Astrocyte (in vitro differentiated cells and primary cell): ENCODE measurements around the gene LRRC18. TPM values are rescaled to one million over a fixed set of nuclear protein-coding genes. Genes with fewer than 3 reads are reported as not detected.

Experiments used
- DNase-seq: peaks from one replicate; pipeline ENCODE4 v3.0.0-alpha.2; 2010; ENCODE audit warnings: low read depth
- FAIRE-seq: peaks from 2 replicates; lab custom pipeline; 2011; peaks lifted over from hg19 to GRCh38; lab: Jason Lieb, UNC
- H2AFZ ChIP-seq: 2 replicates; pipeline ENCODE4 v1.6.0; 2012; ENCODE audit warnings: low read depth, low read length, inconsistent platforms
- H3K27ac ChIP-seq: 2 replicates; pipeline ENCODE4 v1.5.1; 2011; ENCODE audit warnings: low read depth, low read length, inconsistent platforms
- H3K27me3 ChIP-seq: 2 replicates; pipeline ENCODE4 v1.6.0; 2011; ENCODE audit warnings: low read length, inconsistent platforms; ENCODE audit not compliant: insufficient read depth
- H3K36me3 ChIP-seq: 2 replicates; pipeline ENCODE4 v1.5.1; 2011; ENCODE audit warnings: low read length, inconsistent platforms; ENCODE audit not compliant: insufficient read depth
- H3K4me1 ChIP-seq: 2 replicates; pipeline ENCODE4 v1.5.1; 2011; ENCODE audit warnings: low read length, inconsistent platforms; ENCODE audit not compliant: insufficient read depth
- H3K4me2 ChIP-seq: 2 replicates; pipeline ENCODE4 v1.6.0; 2012; ENCODE audit warnings: low read length, inconsistent platforms
- H3K4me3 ChIP-seq: 2 replicates; pipeline ENCODE4 v1.5.1; 2011; ENCODE audit warnings: low read depth, mild to moderate bottlenecking, low read length, inconsistent platforms; ENCODE audit not compliant: insufficient read depth
- H3K79me2 ChIP-seq: 2 replicates; pipeline ENCODE4 v1.6.0; 2012; ENCODE audit warnings: mild to moderate bottlenecking, low read length, inconsistent platforms; ENCODE audit not compliant: insufficient read depth
- H3K9ac ChIP-seq: 2 replicates; pipeline ENCODE4 v1.6.0; 2012; ENCODE audit warnings: mild to moderate bottlenecking, low read length, inconsistent platforms
- H3K9me3 ChIP-seq: 2 replicates; pipeline ENCODE4 v1.5.1; 2012; ENCODE audit warnings: low read depth, mild to moderate bottlenecking, low read length, inconsistent platforms; ENCODE audit not compliant: insufficient read depth
- H4K20me1 ChIP-seq: 2 replicates; pipeline ENCODE4 v1.6.0; 2012; ENCODE audit warnings: low read length, inconsistent platforms; ENCODE audit not compliant: insufficient read depth
- H3K27ac Mint-ChIP-seq: one replicate; pipeline ENCODE4 v1.8.0; 2021; ENCODE audit warnings: mild to moderate bottlenecking, mixed read lengths; ENCODE audit not compliant: unreplicated experiment
- H3K27me3 Mint-ChIP-seq: one replicate; pipeline ENCODE4 v1.8.0; 2021; ENCODE audit warnings: low read depth, mixed read lengths; ENCODE audit not compliant: unreplicated experiment
- H3K36me3 Mint-ChIP-seq: one replicate; pipeline ENCODE4 v1.8.0; 2021; ENCODE audit warnings: low read depth, mixed read lengths; ENCODE audit not compliant: unreplicated experiment
- H3K4me1 Mint-ChIP-seq: one replicate; pipeline ENCODE4 v1.8.0; 2021; ENCODE audit warnings: low read depth, mixed read lengths; ENCODE audit not compliant: unreplicated experiment
- H3K4me3 Mint-ChIP-seq: one replicate; pipeline ENCODE4 v1.8.0; 2021; ENCODE audit warnings: mild to moderate bottlenecking, moderate library complexity, mixed read lengths; ENCODE audit not compliant: unreplicated experiment
- H3K9me3 Mint-ChIP-seq: one replicate; pipeline ENCODE4 v1.8.0; 2021; ENCODE audit warnings: mild to moderate bottlenecking, mixed read lengths; ENCODE audit not compliant: unreplicated experiment
- CTCF ChIP-seq: IDR thresholded peaks from 2 replicates; pipeline ENCODE4 v1.5.1; 2011; ENCODE audit warnings: low read depth, mild to moderate bottlenecking, inconsistent platforms, low read length, moderate library complexity; ENCODE audit not compliant: insufficient read depth
- EZH2 ChIP-seq: IDR thresholded peaks from 2 replicates; pipeline ENCODE4 v1.6.1; 2012; ENCODE audit warnings: mild to moderate bottlenecking, low read length, inconsistent platforms; ENCODE audit not compliant: insufficient read depth
- total RNA-seq: library from RNA; stranded (reverse); gene quantifications from 2 replicates; pipeline ENCODE4 v1.2.1, GENCODE V29; 2021

The LRRC18 gene
- total RNA-seq, 1 donor from 2014 or later = not detected

- no peak for FAIRE-seq
- H3K27ac ChIP-seq = no peak overlapping the region
These were observed 41.2 kb downstream of the LRRC18 start for GRCh38 chr10:48898426-48898825.

DNA sequence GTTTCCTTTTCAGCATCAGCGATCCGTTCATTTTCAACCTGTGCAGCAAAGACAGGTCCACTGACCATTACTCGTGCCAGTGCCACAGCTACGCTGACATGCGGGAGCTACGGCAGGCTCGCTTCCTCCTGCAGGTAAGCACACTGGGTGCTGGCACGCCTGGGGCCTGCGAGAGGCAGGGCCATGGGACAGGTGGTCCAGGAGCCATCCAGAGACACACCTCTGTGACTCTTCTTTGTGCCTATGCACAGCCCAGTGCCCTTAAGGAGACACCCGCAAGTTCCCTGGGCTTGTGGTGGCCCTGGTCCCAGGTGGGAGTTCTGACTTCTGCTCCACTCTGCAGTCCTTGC, 42.2 kb downstream of the LRRC18 start:
- Mint-ChIP-seq H3K27ac (no peak overlapping the region), H3K27me3 (peaks cover 19% of the 10 kb centered on the region), H3K9me3 (no peaks in the 10 kb centered on the region), H3K4me1 (no peaks in the 10 kb centered on the region), H3K36me3 (no peaks in the 10 kb centered on the region), H3K4me3 (no peak overlapping the region)
- no peak overlapping the region for H3K27ac ChIP-seq
- H2AFZ ChIP-seq = no peak overlapping the region
- no peaks in the 10 kb centered on the region for H4K20me1 ChIP-seq
- H3K9ac ChIP-seq = no peak overlapping the region
- FAIRE-seq (no peak), DNase-seq (no peak)
- no peak overlapping the region for H3K4me2 ChIP-seq
- no peak overlapping the region for H3K4me3 ChIP-seq
- H3K36me3 ChIP-seq = no peaks in the 10 kb centered on the region
- H3K79me2 ChIP-seq = no peaks in the 10 kb centered on the region
- H3K4me1 ChIP-seq = no peaks in the 10 kb centered on the region
- no peaks in the 10 kb centered on the region for H3K27me3 ChIP-seq
- no peaks in the 10 kb centered on the region for H3K9me3 ChIP-seq
- TF ChIP-seq CTCF = no peak
- no peak for TF ChIP-seq EZH2

More at GRCh38 chr10:48898426-48898825, 41.2 kb downstream of the LRRC18 start:
- no peak overlapping the region for H3K4me3 Mint-ChIP-seq
- no peaks in the 10 kb centered on the region for H3K9me3 Mint-ChIP-seq
- H3K36me3 Mint-ChIP-seq = no peaks in the 10 kb centered on the region
- no peaks in the 10 kb centered on the region for H3K4me1 ChIP-seq
- H3K4me2 ChIP-seq = no peak overlapping the region
- no peaks in the 10 kb centered on the region for H3K79me2 ChIP-seq
- peaks cover 23% of the 10 kb centered on the region for H3K27me3 Mint-ChIP-seq
- H3K4me1 Mint-ChIP-seq = no peaks in the 10 kb centered on the region
- no peak for DNase-seq
- H2AFZ ChIP-seq = no peak overlapping the region
- H3K27ac Mint-ChIP-seq = no peak overlapping the region
- no peaks in the 10 kb centered on the region for H4K20me1 ChIP-seq
- no peaks in the 10 kb centered on the region for H3K9me3 ChIP-seq
- H3K9ac ChIP-seq = no peak overlapping the region
- no peak overlapping the region for H3K4me3 ChIP-seq
- H3K27me3 ChIP-seq = no peaks in the 10 kb centered on the region
- TF ChIP-seq CTCF (no peak), EZH2 (no peak)
- H3K36me3 ChIP-seq = no peaks in the 10 kb centered on the region

- Histone ChIP-seq H2AFZ (no peak overlapping the region), H3K79me2 (no peaks in the 10 kb centered on the region), H4K20me1 (no peaks in the 10 kb centered on the region), H3K4me3 (no peak overlapping the region), H3K4me1 (no peaks in the 10 kb centered on the region), H3K9ac (no peak overlapping the region), H3K36me3 (no peaks in the 10 kb centered on the region), H3K4me2 (no peak overlapping the region), H3K27me3 (no peaks in the 10 kb centered on the region), H3K9me3 (no peaks in the 10 kb centered on the region), H3K27ac (no peak overlapping the region)
- FAIRE-seq (no peak), DNase-seq (no peak)
- Mint-ChIP-seq H3K27me3 (peaks cover 20% of the 10 kb centered on the region), H3K36me3 (no peaks in the 10 kb centered on the region), H3K4me3 (no peak overlapping the region), H3K4me1 (peaks cover 3% of the 10 kb centered on the region), H3K9me3 (no peaks in the 10 kb centered on the region), H3K27ac (no peak overlapping the region)
- TF ChIP-seq CTCF = no peak
- TF ChIP-seq EZH2 = no peak
These were observed 42.7 kb downstream of the LRRC18 start for GRCh38 chr10:48896756-48897440.
